ENCODE results near the gene CRK.
"Not testable (repeated sequence)": the region's sequence is repeated elsewhere in the genome, so short reads cannot be mapped to it uniquely, and the experiment has no call there.

Gene CRK

DNA sequence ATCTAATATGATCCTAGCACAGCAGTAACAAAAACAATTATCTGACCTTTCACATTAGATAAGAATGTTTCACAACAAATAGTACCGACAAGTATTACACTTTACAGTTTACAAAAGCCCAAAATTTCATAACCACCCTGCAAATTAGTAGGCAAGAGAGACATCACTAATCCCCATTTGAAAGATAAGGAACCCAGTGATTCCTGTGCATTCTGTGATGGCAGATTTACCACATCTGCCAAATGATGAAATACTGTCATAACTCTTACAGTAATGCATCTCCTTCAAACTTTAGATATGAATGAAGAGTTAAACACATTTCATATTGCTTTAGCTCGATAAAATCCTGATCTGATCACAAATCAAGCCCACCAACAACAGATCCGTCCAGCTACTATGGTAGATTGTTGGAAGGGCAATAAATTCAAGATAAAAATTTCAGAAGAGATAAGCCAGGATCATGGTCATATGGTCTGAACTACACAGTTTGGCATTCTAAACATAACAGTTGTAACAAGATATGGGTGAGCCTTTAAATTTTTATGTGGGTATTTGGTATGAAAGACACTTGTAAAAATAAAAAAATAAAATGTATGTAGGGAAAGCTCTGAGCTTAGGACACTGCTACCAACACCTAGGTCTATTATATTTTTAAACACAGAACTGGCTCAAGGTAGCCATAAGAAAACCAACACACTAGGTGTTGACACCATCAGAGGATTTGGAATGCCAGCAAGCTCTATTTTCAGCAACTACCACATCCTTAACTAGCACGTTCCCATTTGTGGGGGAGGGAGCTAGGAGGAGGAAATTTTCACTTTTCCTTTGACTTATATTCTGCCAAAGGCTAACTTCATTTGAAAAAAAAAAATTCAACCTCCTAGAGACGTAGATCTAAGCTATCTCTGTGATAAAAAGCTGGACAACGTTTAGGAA, 65.3 kb downstream of the CRK start:
- TF ChIP-seq CTCF (IDR thresholded peaks at IDR 0.05; ENCODE audit: low read depth, low read length) = no peak
- peak overlapping the region; percentile 17; the same call in 1 of the 2 replicates for H3K4me3 ChIP-seq (ENCODE audit: low read depth, low read length)

- not testable (repeated sequence) for H3K4me3 ChIP-seq (ENCODE audit: low read depth, low read length)
These were observed 68.4 kb downstream of the CRK start for GRCh38 chr17:1387490-1388227.

- H3K4me3 ChIP-seq (ENCODE audit: low read depth, low read length) = not testable (repeated sequence)
These were observed 69.3 kb downstream of the CRK start for GRCh38 chr17:1386675-1387190.

- no peak overlapping the region for H3K4me3 ChIP-seq (ENCODE audit: low read depth, low read length)
- no peak for TF ChIP-seq CTCF (IDR thresholded peaks at IDR 0.05; ENCODE audit: low read depth, low read length)
These were observed 69.8 kb downstream of the CRK start for GRCh38 chr17:1386265-1386664.

DNA sequence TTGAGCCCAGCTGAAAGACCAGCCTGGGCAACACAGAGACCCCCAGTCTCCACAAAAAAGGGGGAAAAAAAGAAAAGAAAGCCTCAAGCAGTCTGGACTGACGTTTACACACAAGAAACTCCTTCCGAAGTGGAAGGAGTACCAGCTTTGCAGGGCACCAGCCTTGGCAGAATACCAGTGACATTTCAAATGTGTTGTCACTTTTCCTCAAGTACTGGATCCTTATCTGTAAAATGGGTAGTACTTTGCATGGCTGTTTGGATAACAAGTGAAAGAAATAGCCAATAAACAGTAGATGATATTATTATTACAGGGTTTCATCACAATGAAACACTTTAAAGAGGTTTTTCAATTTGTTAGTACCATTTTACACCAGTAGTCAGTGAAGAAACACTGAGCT, 70.2 kb downstream of the CRK start:
- TF ChIP-seq CTCF (IDR thresholded peaks at IDR 0.05; ENCODE audit: low read depth, low read length) = no peak

DNA sequence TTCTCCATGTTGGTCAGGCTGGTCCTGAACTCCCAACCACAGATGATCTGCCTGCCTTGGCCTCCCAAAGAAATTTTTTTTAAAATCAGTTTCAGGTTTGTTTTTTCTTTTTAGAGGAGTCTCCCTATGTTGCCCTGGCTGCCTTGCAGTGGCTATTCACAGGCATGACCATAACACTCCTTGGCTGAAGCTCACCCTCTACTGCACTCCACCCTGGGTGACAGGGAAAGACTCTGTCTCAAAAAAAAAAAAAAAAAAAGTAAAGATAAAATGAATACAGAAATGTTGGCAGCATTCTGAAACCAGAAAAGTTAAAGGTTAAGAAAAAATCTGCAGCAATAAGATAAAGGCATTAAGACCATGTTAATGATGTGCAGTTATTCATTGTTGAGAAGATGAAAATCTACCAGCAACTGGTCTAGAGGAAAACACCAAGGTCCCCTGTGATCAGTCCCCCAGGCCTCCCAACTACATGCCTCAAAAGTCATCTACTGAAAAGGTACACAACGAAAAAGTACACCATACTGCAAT, 71.1 kb downstream of the CRK start:
- H3K4me3 ChIP-seq (ENCODE audit: low read depth, low read length) = no peak overlapping the region

More for the DNA sequence above, 70.2 kb downstream of the CRK start:
- H3K4me3 ChIP-seq (ENCODE audit: low read depth, low read length) = no peak overlapping the region

DNA sequence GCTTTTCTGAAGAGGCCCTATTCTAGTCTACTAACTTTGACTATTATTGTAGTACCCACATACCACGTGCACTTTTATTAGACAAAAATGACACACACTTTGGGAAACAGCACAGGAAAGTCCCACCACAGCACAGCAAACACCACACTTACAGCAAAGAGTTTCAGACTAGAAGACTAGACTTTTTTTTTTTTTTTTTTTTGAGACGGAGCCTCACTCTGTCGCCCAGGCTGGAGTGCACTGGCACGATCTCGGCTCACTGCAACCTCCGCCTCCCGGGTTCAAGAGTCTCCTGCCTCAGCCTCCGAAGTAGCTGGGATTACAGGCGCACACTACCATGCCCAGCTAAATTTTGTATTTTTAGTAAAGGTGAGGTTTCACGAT, 76.1 kb downstream of the CRK start:
- no peak overlapping the region for H3K4me3 ChIP-seq (ENCODE audit: low read depth, low read length)

More for the DNA sequence above, 71.1 kb downstream of the CRK start:
- no peak for TF ChIP-seq CTCF (IDR thresholded peaks at IDR 0.05; ENCODE audit: low read depth, low read length)

More for the DNA sequence above, 76.1 kb downstream of the CRK start:
- no peak for TF ChIP-seq CTCF (IDR thresholded peaks at IDR 0.05; ENCODE audit: low read depth, low read length)

All from WI38 (cell line).